Measurements from ENCODE around the gene EPB41L4B.

The EPB41L4B gene

DNA sequence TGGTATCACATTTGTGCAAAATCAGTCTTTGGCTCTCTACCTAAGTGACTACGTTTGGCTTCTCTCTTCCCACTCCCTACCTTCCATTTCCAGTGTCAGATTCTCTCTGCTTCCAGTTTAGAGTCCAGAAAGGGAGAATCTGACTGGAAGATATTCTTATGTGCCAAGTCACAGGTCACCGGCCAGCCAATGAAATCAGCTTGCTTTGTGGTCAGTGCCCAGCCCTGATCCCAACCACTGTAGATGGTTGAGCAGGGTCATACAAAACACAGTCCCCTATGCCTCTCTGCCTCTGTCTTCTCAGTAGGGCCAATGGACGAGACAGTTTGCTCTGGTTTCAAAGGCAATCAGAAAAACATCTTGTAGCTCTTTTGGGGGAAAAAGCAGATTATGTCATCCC, 15.6 kb upstream of the EPB41L4B start:
- no peak overlapping the region for H2AFZ ChIP-seq (ENCODE audit: low read depth)
- no peaks in the 10 kb centered on the region for H4K20me1 ChIP-seq (ENCODE audit: insufficient read depth)
- no peak overlapping the region for H3K4me2 ChIP-seq
- H3K36me3 ChIP-seq (ENCODE audit: insufficient read depth) = no peaks in the 10 kb centered on the region
- no peak overlapping the region for H3K27ac ChIP-seq
- no peaks in the 10 kb centered on the region for H3K4me1 ChIP-seq (ENCODE audit: low read depth, poor library complexity, severe bottlenecking)
- TF ChIP-seq, protein P1, sequence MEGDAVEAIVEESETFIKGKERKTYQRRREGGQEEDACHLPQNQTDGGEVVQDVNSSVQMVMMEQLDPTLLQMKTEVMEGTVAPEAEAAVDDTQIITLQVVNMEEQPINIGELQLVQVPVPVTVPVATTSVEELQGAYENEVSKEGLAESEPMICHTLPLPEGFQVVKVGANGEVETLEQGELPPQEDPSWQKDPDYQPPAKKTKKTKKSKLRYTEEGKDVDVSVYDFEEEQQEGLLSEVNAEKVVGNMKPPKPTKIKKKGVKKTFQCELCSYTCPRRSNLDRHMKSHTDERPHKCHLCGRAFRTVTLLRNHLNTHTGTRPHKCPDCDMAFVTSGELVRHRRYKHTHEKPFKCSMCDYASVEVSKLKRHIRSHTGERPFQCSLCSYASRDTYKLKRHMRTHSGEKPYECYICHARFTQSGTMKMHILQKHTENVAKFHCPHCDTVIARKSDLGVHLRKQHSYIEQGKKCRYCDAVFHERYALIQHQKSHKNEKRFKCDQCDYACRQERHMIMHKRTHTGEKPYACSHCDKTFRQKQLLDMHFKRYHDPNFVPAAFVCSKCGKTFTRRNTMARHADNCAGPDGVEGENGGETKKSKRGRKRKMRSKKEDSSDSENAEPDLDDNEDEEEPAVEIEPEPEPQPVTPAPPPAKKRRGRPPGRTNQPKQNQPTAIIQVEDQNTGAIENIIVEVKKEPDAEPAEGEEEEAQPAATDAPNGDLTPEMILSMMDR (conservative IDR thresholded peaks at IDR 0.05; ENCODE audit: low read depth, low read length) = no peak
- no peaks in the 10 kb centered on the region for H3K27me3 ChIP-seq (ENCODE audit: insufficient read depth, low read depth)
- H3K9ac ChIP-seq = no peak overlapping the region
- no peaks in the 10 kb centered on the region for H3K79me2 ChIP-seq (ENCODE audit: insufficient read depth, low read depth)
- no peak overlapping the region for H3K4me3 ChIP-seq (IDR thresholded peaks at IDR 0.05; ENCODE audit: insufficient read depth, low read depth, low read length)

DNA sequence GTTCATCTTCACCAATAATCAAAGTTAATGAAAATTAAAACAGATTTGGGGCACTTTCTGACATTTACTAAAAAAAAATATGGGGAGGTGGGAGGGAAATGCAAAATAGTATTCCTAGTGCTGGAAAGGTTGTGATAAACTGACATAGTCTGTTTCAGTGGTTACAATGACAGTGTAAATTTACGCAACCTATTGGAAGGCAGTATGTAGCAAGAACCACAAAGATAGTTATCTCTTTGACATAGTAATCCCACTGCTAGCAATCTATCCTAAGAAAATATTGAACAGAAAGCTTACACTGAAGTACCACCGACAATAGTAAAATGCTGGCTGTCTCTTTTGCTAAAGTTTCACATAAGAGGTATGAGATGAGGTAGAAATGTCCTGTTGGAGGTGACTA, 15.1 kb upstream of the EPB41L4B start:
- H4K20me1 ChIP-seq (ENCODE audit: insufficient read depth) = no peaks in the 10 kb centered on the region
- no peak overlapping the region for H3K9ac ChIP-seq
- H3K27ac ChIP-seq = no peak overlapping the region
- H3K36me3 ChIP-seq (ENCODE audit: insufficient read depth) = no peaks in the 10 kb centered on the region
- no peak overlapping the region for H2AFZ ChIP-seq (ENCODE audit: low read depth)
- TF ChIP-seq, protein P1 (conservative IDR thresholded peaks at IDR 0.05; ENCODE audit: low read depth, low read length) = no peak
- no peaks in the 10 kb centered on the region for H3K4me1 ChIP-seq (ENCODE audit: low read depth, poor library complexity, severe bottlenecking)
- no peak overlapping the region for H3K4me2 ChIP-seq
- H3K27me3 ChIP-seq (ENCODE audit: insufficient read depth, low read depth) = no peaks in the 10 kb centered on the region
- H3K79me2 ChIP-seq (ENCODE audit: insufficient read depth, low read depth) = no peaks in the 10 kb centered on the region
- no peak overlapping the region for H3K4me3 ChIP-seq (IDR thresholded peaks at IDR 0.05; ENCODE audit: insufficient read depth, low read depth, low read length)

DNA sequence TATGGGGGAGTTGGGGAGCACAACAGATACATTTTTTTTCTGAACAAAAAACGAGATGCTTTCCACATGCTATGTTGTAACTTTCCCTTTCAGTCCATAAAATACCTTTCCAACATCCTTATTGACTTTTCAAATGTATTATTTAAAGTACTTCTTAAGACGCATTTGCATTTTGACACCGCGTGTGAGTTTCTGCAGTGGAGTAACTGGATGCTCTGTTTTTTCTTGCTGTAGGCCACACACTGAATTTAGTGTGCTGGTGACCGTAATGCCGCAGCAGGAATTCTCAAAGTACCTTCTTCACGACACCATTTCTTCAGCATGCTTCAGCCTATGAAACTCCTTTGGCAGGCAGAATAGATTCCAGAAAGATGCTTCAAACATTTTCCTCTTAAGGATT, 14.3 kb upstream of the EPB41L4B start:
- no peaks in the 10 kb centered on the region for H3K79me2 ChIP-seq (ENCODE audit: insufficient read depth, low read depth)
- H2AFZ ChIP-seq (ENCODE audit: low read depth) = no peak overlapping the region
- no peaks in the 10 kb centered on the region for H4K20me1 ChIP-seq (ENCODE audit: insufficient read depth)
- no peak overlapping the region for H3K9ac ChIP-seq
- no peak overlapping the region for H3K4me3 ChIP-seq (IDR thresholded peaks at IDR 0.05; ENCODE audit: insufficient read depth, low read depth, low read length)
- H3K36me3 ChIP-seq (ENCODE audit: insufficient read depth) = no peaks in the 10 kb centered on the region
- H3K27ac ChIP-seq = no peak overlapping the region
- H3K4me1 ChIP-seq (ENCODE audit: low read depth, poor library complexity, severe bottlenecking) = no peaks in the 10 kb centered on the region
- TF ChIP-seq, protein P1 (conservative IDR thresholded peaks at IDR 0.05; ENCODE audit: low read depth, low read length) = no peak
- no peaks in the 10 kb centered on the region for H3K27me3 ChIP-seq (ENCODE audit: insufficient read depth, low read depth)
- H3K4me2 ChIP-seq = no peak overlapping the region

DNA sequence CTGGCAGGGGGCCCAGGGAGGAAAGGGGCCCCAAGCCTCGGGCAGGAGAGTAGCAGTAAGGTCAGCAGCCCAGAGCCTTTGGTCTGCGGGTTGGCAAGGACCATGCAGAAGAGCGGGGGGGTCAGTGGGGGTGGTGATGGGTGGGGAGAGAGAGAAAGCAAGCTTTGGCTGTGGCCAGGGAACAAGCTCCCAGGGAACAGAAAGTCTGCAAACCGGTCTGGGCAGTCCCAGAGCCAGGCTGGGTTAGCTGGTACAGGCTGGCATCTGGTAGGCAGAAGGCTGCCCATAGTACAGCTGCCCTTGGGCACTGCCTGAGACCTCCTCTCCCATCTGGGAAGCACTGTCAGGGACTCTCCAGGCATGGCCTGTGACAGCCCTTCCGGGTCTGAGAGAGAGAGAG, 10.5 kb upstream of the EPB41L4B start:
- Histone ChIP-seq H3K36me3 (ENCODE audit: insufficient read depth) (no peaks in the 10 kb centered on the region), H3K9ac (no peak overlapping the region), H3K79me2 (ENCODE audit: insufficient read depth, low read depth) (no peaks in the 10 kb centered on the region), H3K4me1 (ENCODE audit: low read depth, poor library complexity, severe bottlenecking) (no peaks in the 10 kb centered on the region), H3K4me2 (no peak overlapping the region), H4K20me1 (ENCODE audit: insufficient read depth) (no peaks in the 10 kb centered on the region), H3K4me3 (IDR thresholded peaks at IDR 0.05; ENCODE audit: insufficient read depth, low read depth, low read length) (no peak overlapping the region), H3K27ac (no peak overlapping the region), H2AFZ (ENCODE audit: low read depth) (no peak overlapping the region), H3K27me3 (ENCODE audit: insufficient read depth, low read depth) (no peaks in the 10 kb centered on the region)
- TF ChIP-seq, protein P1 (conservative IDR thresholded peaks at IDR 0.05; ENCODE audit: low read depth, low read length) = no peak
